NCI-H226 (cell line): ENCODE results near the gene POLR3C.

Experiments used
- DNase-seq: peaks from one replicate; pipeline ENCODE4 v3.0.0-alpha.2; 2015

POLR3C gene

DNA sequence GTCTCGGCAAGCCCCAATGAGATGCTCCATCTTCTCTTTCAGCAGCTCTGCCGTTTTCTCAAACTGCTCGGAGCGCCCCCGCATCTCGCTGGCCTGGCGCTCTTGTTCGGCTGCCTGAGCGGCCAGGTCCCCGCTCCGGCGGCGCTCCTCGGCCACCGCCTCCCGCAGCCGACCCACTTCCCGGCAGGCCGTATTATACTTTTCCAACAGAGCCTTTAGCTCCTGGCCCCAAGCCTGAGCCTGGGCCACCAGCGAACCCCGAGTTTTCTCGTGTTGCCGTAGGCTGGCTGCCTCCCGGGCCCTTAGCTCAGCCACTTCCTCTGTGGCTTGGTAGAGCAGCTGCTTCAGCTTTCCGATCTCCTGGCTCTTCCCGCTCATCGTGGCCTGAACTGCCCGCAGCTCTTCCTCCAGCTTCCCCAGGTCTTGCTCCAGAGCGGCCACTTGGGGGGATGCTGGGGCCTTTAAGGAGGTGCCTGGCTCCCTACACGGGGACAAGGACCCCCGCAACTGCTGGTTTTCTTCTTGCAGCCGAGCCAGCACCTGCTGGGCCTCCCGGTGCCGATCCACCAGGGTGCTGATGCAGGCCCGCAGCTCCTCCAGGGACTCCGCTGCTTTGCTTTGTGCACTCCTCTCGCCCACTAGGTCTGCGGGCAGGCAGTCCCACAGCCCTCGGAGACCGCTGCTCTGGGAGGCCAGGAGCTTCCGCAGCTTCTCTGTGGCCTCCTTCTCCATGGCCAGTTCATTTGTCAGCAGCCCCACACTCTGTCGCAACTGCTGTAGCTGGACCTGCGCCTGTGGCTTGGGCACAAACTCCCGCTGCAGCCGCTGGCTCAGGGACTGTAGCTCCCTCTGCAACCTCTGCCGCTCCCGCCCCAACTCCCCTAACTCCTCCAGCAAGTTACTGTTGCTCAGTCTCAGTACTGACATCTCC is 48.3 kb downstream of the POLR3C start:
- no peak for DNase-seq

DNA sequence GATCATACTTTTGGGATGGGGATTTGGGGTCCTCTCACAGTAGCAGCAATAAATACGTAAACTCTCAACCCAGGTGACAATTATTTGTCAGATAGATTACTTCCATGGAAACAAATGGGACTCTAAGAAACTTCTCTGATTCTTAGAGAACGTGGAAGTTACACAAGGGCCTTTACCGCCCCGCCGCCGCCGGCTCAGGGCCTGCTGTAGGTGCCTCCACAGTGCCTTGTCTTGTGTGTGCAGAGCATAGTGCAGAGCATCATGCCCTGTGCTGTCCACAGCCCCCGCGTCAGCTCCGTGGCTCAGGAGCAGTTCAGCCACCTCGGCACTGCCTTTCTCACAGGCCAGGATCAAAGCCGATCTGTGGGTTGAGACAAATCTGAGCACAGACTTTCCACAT is 50.6 kb downstream of the POLR3C start:
- no peak for DNase-seq

DNA sequence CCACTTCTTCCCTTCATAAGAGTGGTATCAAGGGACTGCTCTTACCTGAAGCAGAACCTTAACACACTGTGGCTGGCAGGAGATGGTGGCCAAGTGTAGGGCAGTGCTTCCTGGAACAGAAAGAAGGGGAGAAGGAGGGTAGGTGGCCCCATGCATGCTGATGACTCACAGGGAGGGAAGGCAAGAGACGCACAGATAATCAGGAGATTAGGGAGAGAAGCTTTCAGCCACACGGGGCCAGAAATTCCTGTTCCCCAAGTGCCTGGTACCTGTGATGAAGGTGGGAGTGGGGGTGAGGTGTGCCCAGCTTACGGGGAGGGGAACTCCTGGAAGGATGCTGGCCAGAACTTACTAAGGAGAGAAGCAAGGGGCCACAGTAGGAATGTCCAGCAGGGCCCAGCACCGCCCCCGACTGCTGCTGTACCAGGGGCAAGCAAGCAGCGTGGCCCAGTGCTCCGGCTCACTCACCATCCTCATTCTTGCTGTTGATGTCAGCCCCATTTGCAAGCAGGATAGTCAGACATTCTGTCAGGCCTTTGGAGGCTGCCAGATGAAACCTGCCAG is 54.0 kb downstream of the POLR3C start:
- peak; percentile 73 for DNase-seq

DNA sequence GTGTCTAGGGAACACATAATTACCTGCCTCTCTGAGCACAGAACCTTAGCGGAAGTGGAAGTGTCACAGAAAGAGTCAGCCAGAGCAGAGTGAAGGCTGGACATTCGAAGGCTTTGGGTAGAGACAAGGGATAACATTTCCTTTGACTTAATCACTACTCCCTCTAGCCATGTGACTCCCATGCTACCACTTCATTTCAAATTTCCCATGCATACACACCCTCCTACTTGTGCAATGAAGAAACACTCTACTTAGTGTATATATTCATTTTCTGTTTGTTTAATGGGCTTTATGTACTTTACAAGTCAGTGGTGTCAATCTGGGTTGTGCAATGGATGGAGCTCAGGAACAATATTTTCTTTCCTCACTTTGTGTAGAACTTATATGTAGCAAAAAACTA is 54.7 kb downstream of the POLR3C start:
- DNase-seq, result peak; percentile 35

DNA sequence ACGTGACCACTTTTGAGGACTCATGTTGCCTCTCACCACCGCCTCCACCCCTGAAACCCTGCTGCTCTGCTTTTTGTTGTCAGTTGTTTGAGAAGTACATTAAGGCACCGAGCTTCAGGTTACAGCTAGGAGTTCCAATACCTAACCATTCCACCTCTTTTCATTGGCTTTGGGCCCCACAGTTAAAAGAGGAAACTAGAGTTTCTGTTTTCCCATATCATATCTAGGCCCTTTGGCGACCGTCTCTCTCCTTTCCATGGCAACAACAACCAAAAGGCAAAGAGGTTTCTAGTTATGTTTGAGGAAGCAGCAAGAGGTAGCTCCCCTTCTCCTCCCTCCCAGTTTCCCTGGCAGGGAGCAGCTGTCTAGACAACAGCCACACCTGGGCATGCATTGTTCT is 55.8 kb downstream of the POLR3C start:
- DNase-seq, result no peak

DNA sequence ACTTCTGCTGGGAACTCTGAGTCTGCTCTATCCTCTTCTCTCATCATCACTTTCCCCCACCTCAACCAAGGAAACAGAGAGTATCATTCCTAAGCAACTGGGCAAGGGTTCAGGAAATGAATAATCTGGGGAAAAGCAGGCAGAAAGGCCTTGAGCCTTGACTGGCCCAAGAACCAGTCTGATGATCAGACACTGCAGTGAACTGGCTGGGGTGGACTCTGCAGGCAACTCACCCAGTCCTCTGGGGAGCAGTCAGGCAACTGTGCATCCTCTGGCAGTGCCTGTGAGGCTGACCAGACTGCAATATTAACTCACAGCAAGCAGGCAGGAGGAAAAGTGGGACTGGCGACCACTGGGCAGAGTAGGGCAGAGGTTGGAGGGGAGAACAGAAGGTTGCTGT is 60.7 kb downstream of the POLR3C start:
- peak; percentile 37 for DNase-seq

DNA sequence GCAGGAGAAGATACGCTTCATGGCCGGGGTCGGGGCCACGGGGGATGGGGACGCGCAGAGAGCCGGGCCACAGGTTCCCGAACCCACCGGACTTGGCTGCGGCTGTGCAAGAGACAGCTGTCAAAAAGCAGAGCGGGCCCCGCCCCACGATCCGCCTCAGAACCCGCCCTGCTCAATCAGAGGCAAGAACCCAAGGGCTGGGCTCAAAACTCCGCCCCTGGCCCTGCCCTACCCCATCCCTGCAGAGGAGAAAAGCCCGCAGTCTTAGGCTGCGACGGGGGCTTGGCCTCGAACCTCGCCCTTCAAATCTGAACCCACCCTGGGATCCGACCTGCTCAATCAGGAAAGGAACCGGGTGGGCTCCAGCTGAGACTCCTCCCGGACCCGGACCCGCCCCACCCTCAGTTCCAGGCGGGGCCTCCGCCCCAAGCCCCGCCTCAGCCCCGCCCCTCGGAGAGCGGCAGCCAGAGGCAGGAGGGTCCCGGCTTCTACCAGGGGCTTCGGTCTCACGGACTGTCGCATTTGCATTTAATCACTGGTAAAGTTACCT is 61.8 kb downstream of the POLR3C start, which contains the start of gene ANKRD35:
Gene ANKRD35, minus strand, starts transcription at position 129 of the 550 bp plus-strand sequence. Its CDS starts 108 bp downstream, at position 21.
- DNase-seq, result peak; percentile 73

DNA sequence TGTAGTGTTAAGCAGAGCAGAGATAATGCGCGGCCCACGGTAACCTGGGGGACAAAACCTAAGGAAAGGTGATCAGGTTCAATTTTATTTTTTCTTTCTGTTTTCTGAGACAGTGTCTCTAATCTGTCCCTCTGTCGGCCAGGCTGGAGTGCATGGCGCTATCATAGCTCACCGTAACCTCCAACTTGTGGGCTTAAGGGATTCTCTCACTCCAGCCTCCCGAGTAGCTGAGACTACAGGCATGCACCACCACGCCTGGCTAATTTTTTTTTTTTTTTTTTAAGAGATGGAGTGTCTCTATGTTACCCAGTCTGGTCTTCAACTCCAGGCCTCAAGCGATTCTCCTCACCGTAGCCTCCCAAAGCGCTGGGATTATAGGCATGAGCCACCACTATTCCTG is 62.4 kb downstream of the POLR3C start:
- no peak for DNase-seq

DNA sequence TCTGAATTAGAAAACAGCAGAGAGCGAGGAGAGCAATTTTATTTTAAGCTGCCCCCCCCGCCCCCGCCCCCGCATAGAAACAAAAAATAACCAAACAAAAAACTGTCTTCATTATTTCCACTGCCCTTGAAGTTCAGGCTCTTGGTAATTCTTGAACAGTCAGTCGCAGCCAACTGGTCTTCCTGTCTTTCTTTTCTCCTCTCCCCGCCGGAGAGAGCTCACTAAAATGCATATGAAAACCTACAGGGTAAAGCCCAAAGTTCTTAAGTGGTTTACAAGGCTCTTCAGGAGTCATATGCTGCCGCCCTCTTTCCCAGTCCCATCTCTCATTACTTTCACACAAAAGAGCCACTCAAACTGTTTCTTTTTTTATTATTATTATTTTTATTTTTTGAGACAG is 62.8 kb downstream of the POLR3C start:
- DNase-seq, result no peak

DNA sequence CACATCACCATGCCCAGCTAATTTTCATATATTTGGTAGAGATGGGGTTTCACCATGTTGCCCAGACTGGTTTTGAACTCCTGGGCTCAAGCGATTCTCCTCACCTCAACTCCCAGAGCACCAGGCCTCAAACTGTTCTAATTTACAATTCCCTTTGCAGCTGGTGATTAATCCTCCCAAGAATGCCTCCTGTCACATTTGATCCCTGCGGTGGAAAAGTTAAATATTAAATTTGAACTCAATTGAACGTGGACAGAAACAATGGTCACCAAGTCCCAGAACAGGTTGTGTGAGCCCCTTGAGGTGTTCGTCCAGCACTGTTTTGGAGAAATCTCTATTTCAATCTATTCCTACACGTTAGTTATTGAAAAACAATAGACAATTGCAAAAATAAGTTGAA is 63.6 kb downstream of the POLR3C start:
- DNase-seq, result no peak

DNA sequence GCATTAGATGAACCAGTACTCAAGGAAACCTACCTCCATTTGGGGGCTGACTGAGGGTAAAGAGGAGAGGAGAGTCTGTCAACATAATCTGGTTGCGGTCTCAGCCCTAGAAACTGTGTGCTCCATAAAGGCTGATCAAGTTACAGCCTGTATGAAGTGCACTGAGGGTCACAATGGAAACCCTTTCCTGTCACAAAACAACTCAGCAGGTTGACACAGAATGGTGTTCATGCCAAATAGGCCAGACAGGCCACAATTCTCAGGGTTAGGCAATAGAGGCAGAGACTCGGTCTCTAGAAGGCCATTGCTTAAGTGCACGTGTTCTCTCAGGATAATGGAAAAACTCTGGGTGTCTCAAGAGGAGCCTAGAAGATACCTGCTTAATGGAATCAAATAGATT is 65.7 kb downstream of the POLR3C start:
- no peak for DNase-seq

DNA sequence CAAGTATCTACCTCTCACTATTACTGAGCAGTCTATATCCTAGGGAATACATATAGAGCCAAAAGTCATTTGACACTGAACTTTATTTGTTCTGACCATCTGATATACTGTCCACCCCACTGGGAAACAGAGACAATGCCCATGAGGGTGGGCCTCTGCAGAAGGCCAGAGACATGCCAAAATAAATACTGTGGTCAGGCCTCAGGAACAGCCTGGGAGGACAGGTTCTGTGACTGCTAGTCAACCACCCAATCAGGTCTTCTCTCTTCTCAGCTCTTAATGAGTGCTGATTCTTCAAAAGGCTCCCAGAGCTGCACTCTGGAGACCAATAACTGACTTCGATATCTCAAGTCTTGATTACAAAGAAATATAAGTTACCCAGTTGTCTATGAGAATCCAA is 67.1 kb downstream of the POLR3C start:
- DNase-seq, result no peak

DNA sequence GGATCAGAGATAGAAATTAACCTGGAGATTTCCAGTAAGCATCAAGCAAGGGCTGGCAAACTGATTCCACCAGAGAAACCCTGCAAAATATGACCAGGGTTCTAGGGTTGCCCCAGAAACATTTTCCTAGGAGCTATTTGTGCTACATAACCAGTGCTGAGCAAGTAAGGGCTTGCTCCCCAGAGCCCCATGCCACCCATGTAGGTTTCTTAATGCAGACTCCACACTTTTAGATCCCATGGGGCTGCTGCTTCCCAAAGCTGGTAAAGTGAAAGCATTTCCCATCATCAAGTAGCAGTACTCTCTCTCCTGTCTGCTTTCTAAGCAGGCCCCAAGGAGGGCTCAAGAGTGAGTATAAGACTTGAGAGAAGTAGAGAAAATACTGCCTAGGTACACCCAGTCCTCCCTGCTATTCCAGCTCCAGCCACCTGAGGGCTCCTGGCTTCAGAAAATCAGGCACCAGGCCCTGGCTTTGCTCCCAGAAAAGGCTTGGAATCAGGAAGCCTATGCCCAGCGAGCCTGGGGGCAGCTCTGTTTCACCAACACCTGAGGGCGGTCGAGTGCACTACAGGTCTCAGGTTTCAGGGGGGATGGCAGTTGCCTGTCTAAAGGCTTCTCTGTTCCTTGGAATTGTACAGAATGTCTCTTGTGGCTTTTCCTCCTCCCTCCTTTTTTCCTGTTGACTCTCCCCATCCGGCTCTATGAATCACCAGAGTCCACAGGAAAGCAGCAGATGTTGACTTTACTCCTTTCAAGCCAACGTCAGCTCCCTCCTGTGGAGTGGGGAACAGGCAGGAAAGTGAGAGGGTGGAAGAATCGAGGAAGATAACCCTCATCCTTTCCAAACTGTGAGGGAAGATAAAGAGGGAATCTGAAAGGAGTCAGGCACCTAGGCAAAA is 67.8 kb downstream of the POLR3C start:
- peak; percentile 99 for DNase-seq

DNA sequence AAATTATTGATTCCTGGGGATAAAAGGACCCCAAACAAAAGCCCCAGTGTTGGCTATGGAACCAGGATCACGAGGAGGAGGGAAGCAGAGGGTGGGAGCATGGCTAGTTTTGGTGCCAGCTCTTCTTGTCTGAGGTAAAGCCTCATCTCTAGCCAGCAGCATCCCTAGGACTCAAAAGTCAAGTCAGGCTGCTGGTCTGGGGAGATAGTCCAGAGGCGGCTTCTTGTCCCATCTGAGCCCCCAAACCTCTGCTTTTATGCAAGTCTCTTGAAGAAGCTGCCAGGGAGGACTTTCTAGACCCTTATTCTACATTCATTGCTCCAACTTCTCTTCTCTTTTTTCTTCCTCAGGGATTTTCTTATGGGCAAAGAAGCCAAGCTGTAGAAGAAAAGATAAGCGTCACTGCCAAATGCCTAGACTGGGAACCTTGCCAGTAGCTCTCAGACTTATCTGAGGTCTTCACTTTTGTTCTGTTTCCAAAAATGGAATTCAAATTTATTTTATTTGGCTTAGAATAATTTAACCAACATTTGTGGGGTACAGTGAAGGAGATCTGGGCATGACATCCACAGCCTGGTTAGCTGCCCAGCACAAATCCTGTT is 68.6 kb downstream of the POLR3C start:
- peak; percentile 72 for DNase-seq

DNA sequence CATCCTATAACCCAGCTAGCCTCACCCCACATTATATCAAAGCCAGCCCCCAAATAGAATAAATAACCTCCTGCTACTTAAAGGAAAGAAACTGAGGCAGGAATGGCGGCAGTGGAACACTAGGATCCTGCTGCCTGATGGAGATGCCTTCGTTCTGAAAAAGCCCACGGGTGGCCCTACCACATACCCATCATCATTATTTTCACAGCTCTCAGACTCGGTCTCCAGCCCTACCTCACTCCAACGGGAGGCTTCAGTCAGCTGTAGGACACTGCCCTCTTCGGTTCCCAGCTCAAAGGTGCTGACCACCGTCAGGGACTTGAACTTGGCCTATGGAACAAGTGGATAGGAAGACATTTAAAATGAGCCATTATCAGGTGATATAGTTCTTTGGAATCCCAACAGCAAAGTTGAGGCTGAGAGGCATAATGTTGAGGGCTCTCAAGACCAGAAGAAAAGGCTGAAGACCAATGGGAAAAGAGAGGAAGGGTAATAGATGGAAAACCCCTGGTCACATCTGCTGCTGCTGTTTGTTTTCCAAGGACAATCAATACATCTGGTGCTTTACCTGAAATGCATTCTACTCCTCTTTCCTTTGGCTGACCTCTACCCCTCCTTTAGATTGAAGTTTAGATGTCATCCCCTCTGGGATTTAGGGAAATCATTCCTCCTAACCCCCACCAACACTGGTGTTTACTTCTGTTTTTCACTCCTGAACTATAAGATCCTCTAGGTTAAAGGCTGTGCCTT is 69.5 kb downstream of the POLR3C start:
- DNase-seq, result no peak
